GM10847 (cell line): ENCODE measurements around the gene GSTP1.

Experiments
- POLR2A ChIP-seq: IDR thresholded peaks from 2 replicates; pipeline ENCODE4 v1.6.1; 2011; ENCODE audit not compliant: insufficient read length; ENCODE audit errors: extremely low read depth

GSTP1 gene

GRCh38 chr11:67632982-67633755 is 49.6 kb downstream of the GSTP1 start:
- TF ChIP-seq POLR2A: no peak

GRCh38 chr11:67633758-67634365 is 50.2 kb downstream of the GSTP1 start:
- no peak for TF ChIP-seq POLR2A

- no peak for TF ChIP-seq POLR2A
These were observed 51.0 kb downstream of the GSTP1 start for GRCh38 chr11:67634366-67635230.

- TF ChIP-seq POLR2A: no peak
These were observed 51.6 kb downstream of the GSTP1 start for GRCh38 chr11:67635231-67635521.
